Sigmoid colon (tissue), 4 donors: ENCODE data around the gene HDGF.

Source experiments
- CTCF ChIP-seq, 4 experiments: fragments of 450-650 bp in 3 of 4; fragments of 200-600 bp in 1 of 4; IDR thresholded peaks; one replicate each; pipeline ENCODE4 v1.5.1; 2016 to 2019; ENCODE audit warnings: antibody characterized with exemption in 4 of 4, mild to moderate bottlenecking in 3 of 4, moderate library complexity in 2 of 4
- EP300 ChIP-seq, 4 donors: sonication (generic); formaldehyde crosslinking; IDR thresholded peaks; one replicate each; pipeline ENCODE4 v1.6.1; 2017; ENCODE audit warnings: antibody characterized with exemption in 4 of 4
- POLR2A ChIP-seq, 2 donors: fragments of 450-650 bp; IDR thresholded peaks; one replicate each; pipeline ENCODE4 v1.6.1; 2016; ENCODE audit warnings: antibody characterized with exemption in 2 of 2, mild to moderate bottlenecking in 2 of 2, moderate library complexity in 2 of 2
- POLR2AphosphoS5 ChIP-seq, 4 donors: sonication (generic); formaldehyde crosslinking; IDR thresholded peaks; one replicate each; pipeline ENCODE4 v1.6.1; 2017; ENCODE audit warnings: antibody characterized with exemption in 4 of 4

GRCh38 chr1:156738407-156738806 is 13.1 kb downstream of the HDGF start:
- TF ChIP-seq CTCF (IDR thresholded peaks at IDR 0.05) (no peak), POLR2A (IDR thresholded peaks at IDR 0.05) (no peak), EP300 (IDR thresholded peaks at IDR 0.05) (no peak), POLR2AphosphoS5 (IDR thresholded peaks at IDR 0.05) (no peak)
